HepG2 (cell line): ENCODE measurements around the gene SLBP. TPM values are rescaled to one million over a fixed set of nuclear protein-coding genes. Genes with fewer than 3 reads are reported as not detected.

Source experiments
- ATAC-seq: fragments of 200-7000 bp; cut with Tn5 transposase; 3 replicates; pipeline ENCODE4 v1.9.1; 2020; ENCODE audit warnings: mild to moderate bottlenecking, moderate library complexity
- BruUV-seq: library from RNA; stranded (reverse); fragments of 400-500 nt; replicated peaks from 2 replicates; lab custom pipeline; 2021; lab: Mats Ljungman, UMichigan
- CTCF ChIA-PET: fragments of 300-600 bp; formaldehyde crosslinking; extraction: SDS; loops from one replicate; lab custom pipeline; 2021; ENCODE audit warnings: low total read pairs, inconsistent platforms, low intra/inter-chr PET ratio; lab: Yijun Ruan, JAX
- POLR2A ChIA-PET: fragments of 350-600 bp; sonication (Branson Sonifier 250); formaldehyde crosslinking; loops from one replicate; lab custom pipeline; 2020; ENCODE audit warnings: antibody characterized with exemption, inconsistent platforms; lab: Yijun Ruan, JAX
- DNase-seq: peaks from one replicate; pipeline ENCODE4 v3.0.0-alpha.2; 2015; ENCODE audit warnings: low spot score
- FAIRE-seq: peaks from 3 replicates; lab custom pipeline; 2011; peaks lifted over from hg19 to GRCh38; lab: Jason Lieb, UNC
- H2AFZ ChIP-seq: one replicate; pipeline ENCODE4 v1.6.1; 2011; ENCODE audit warnings: low read length, inconsistent platforms
- H3K27ac ChIP-seq: fragments of 300-600 bp; 3 replicates; pipeline ENCODE4 v1.8.0; 2011; ENCODE audit warnings: mixed run types, mild to moderate bottlenecking, mixed read lengths, low read length, inconsistent platforms; ENCODE audit not compliant: insufficient read depth; ENCODE audit errors: extremely low read length
- H3K27me3 ChIP-seq, 2 experiments: fragments of 200-600 bp in 1 of 2; 2 replicates in 1 of 2; 3 replicates in 1 of 2; pipeline versions ENCODE4 v1.6.0 to v1.8.0; 2011; ENCODE audit warnings: low read length in 2 of 2, mild to moderate bottlenecking in 2 of 2, moderate library complexity in 2 of 2, inconsistent platforms in 1 of 2; ENCODE audit not compliant: insufficient read depth in 2 of 2, control insufficient read depth in 1 of 2
- H3K36me3 ChIP-seq, 2 experiments: fragments of 200-600 bp in 1 of 2; replicated peaks in 1 of 2; 2 replicates in 1 of 2; 3 replicates in 1 of 2; pipeline versions ENCODE4 v1.5.1 to v1.8.0; 2011; ENCODE audit warnings: low read length in 2 of 2, inconsistent platforms in 1 of 2; ENCODE audit not compliant: insufficient read depth in 2 of 2, control insufficient read depth in 1 of 2
- H3K4me1 ChIP-seq: 2 replicates; pipeline ENCODE4 v1.5.1; 2012; ENCODE audit warnings: low read length, inconsistent platforms; ENCODE audit not compliant: insufficient read depth
- H3K4me2 ChIP-seq: 2 replicates; pipeline ENCODE4 v1.6.0; 2011; ENCODE audit warnings: low read depth, low read length, inconsistent platforms
- H3K4me3 ChIP-seq, 3 experiments: fragments of 200-600 bp in 1 of 3; sonication (generic), shearing (Covaris generic) in 1 of 3; replicated peaks in 1 of 3; 2 replicates each; pipeline ENCODE4 v1.5.1; 2011 to 2016; ENCODE audit warnings: low read length in 3 of 3, inconsistent platforms in 2 of 3, low read depth in 2 of 3, mild to moderate bottlenecking in 2 of 3, control low read depth in 1 of 3, mixed read lengths in 1 of 3; ENCODE audit not compliant: insufficient read depth in 1 of 3
- H3K79me2 ChIP-seq: one replicate; pipeline ENCODE4 v1.6.1; 2011; ENCODE audit warnings: low read length, inconsistent platforms; ENCODE audit not compliant: insufficient read depth
- H3K9ac ChIP-seq: 2 replicates; pipeline ENCODE4 v1.6.0; 2011; ENCODE audit warnings: mild to moderate bottlenecking, low read depth, low read length, inconsistent platforms; ENCODE audit not compliant: insufficient read depth
- H3K9me3 ChIP-seq: 2 replicates; pipeline ENCODE4 v1.5.1; 2012; ENCODE audit warnings: mild to moderate bottlenecking, low read length
- H4K20me1 ChIP-seq: 2 replicates; pipeline ENCODE4 v1.6.0; 2011; ENCODE audit warnings: inconsistent platforms, mild to moderate bottlenecking, low read length, moderate library complexity; ENCODE audit not compliant: insufficient read depth
- HNRNPL ChIP-seq: fragments of 200-400 bp; formaldehyde crosslinking; IDR thresholded peaks from 2 replicates; pipeline ENCODE4 v1.6.1; 2017; ENCODE audit warnings: mild to moderate bottlenecking, low read depth, low read length
- KLF11 ChIP-seq: IDR thresholded peaks from 2 replicates; pipeline ENCODE4 v1.6.1; 2016; ENCODE audit warnings: missing compliant biosample characterization
- RXRA ChIP-seq: sonication (generic); formaldehyde crosslinking; IDR thresholded peaks from 2 replicates; pipeline ENCODE4 v1.5.1; 2020; ENCODE audit warnings: missing genetic modification reagents
- SALL1 ChIP-seq: sonication (generic); formaldehyde crosslinking; IDR thresholded peaks from 2 replicates; pipeline ENCODE4 v1.8.0; 2022; ENCODE audit warnings: mild to moderate bottlenecking, missing genetic modification reagents
- SOX13 ChIP-seq, 3 experiments: fragments of 450-650 bp in 1 of 3; sonication (generic) in 1 of 3; formaldehyde crosslinking in 1 of 3; IDR thresholded peaks in 2 of 3; conservative IDR thresholded peaks in 1 of 3; 2 replicates each; pipeline versions ENCODE4 v1.5.0 to v1.6.1; 2016 to 2020; ENCODE audit warnings: antibody characterized with exemption in 1 of 3, mild to moderate bottlenecking in 1 of 3, missing compliant biosample characterization in 1 of 3, missing genetic modification reagents in 1 of 3, moderate library complexity in 1 of 3
- SOX5 ChIP-seq: IDR thresholded peaks from 2 replicates; pipeline ENCODE4 v1.6.1; 2016; ENCODE audit warnings: borderline replicate concordance
- SOX6 ChIP-seq, 2 experiments: fragments of 450-650 bp in 1 of 2; sonication (generic) in 1 of 2; formaldehyde crosslinking in 1 of 2; IDR thresholded peaks; 2 replicates each; pipeline versions ENCODE4 v1.4.0 to v1.6.1; 2017 to 2020; ENCODE audit warnings: antibody characterized with exemption in 1 of 2, mild to moderate bottlenecking in 1 of 2, missing genetic modification reagents in 1 of 2
- SSRP1 ChIP-seq: IDR thresholded peaks from 2 replicates; pipeline ENCODE4 v1.6.1; 2016; ENCODE audit warnings: control low read depth
- ZFP36 ChIP-seq: fragments of 150-350 bp; IDR thresholded peaks from 2 replicates; pipeline ENCODE4 v1.6.1; 2018; ENCODE audit warnings: borderline replicate concordance, low read length, low read depth; ENCODE audit not compliant: partially characterized antibody
- ZNF121 ChIP-seq: sonication (generic); formaldehyde crosslinking; IDR thresholded peaks from 2 replicates; pipeline ENCODE4 v1.5.0; 2020; ENCODE audit warnings: mild to moderate bottlenecking, missing genetic modification reagents
- ZNF263 ChIP-seq: sonication (generic); formaldehyde crosslinking; IDR thresholded peaks from 2 replicates; pipeline ENCODE4 v1.4.0; 2020; ENCODE audit warnings: missing genetic modification reagents
- ZNF484 ChIP-seq: sonication (generic); formaldehyde crosslinking; IDR thresholded peaks from 2 replicates; pipeline ENCODE4 v1.5.1; 2020; ENCODE audit warnings: mild to moderate bottlenecking, low read depth, missing genetic modification reagents, borderline replicate concordance
- WGBS: methylation state at CpG from one replicate; pipeline ENCODE4 v1.1.6; 2017; ENCODE audit warnings: low lambda C conversion rate; 5-methylcytosine and 5-hydroxymethylcytosine counted together
- in situ Hi-C: cut with HindIII; loops from 2 replicates; pipeline ENCODE4 v1.10.0; 2017; ENCODE audit warnings: low pct_unique_long_range_greater_than_20kb; ENCODE audit not compliant: extremely low pct_ligation_motif_present
- intact Hi-C: fragments of 100-400 bp; cut with micrococcal nuclease; formaldehyde crosslinking; loops from one replicate; pipeline ENCODE4 v1.10.0; 2022; ENCODE audit not compliant: unreplicated experiment
- polyA plus RNA-seq, 8 experiments: library from polyadenylated mRNA; depleted of rRNA in 3 of 8; stranded (reverse) in 7 of 8; unstranded in 1 of 8; fragments of >200 nt; fragmentation: Illumina TruSeq in 4 of 8; extraction: Trizol in 4 of 8; gene quantifications; 2 replicates each; pipeline versions ENCODE4 v1.2.1 to v1.2.3, GENCODE V29; 2011 to 2016; ENCODE audit warnings: low read depth in 4 of 8, missing spikeins in 1 of 8, mixed read lengths in 1 of 8; ENCODE audit not compliant: insufficient read depth in 1 of 8
- total RNA-seq, 5 experiments: library from RNA; depleted of rRNA; stranded (reverse); fragments of >200 nt; fragmentation: Illumina TruSeq; extraction: Trizol; gene quantifications; 2 replicates each; pipeline ENCODE4 v1.2.3, GENCODE V29; 2016; ENCODE audit warnings: low read depth in 1 of 5

Gene SLBP
- total and polyA plus RNA-seq, 2 of the 13 experiments (the other 11 are each of a cell fraction or from before 2014, with no cell fraction given), result 43.9 to 104 TPM

- peak; percentile 35 for DNase-seq
- Histone ChIP-seq H2AFZ (no peak overlapping the region), H3K9ac (no peak overlapping the region), H3K4me1 (peaks cover 38% of the 10 kb centered on the region)
- no peak for FAIRE-seq
- in situ Hi-C loops, result no loop called here
- peak; percentile 41 for TF ChIP-seq ZNF121 (CRISPR knock-in tag)
- no peak for TF ChIP-seq HNRNPL
- peak; percentile 79 for TF ChIP-seq ZNF263 (CRISPR knock-in tag)
- TF ChIP-seq SALL1 (CRISPR knock-in tag), result no peak
- TF ChIP-seq SOX5 (CRISPR knock-in tag), result 0 out of 2 replicates have a peak, but pooled peaks have one; percentile 11
- TF ChIP-seq SOX13 (IDR thresholded peaks at IDR 0.05), result no peak
- peak in 1 of 2 experiments; percentile 24; a peak in 1 of 4 replicates for TF ChIP-seq SOX13 (CRISPR knock-in tag; conservative IDR thresholded peaks at IDR 0.05 in 1 of 2, IDR thresholded peaks at IDR 0.05 in 1 of 2)
- TF ChIP-seq ZFP36, result no peak
- no peak for TF ChIP-seq ZNF484
- TF ChIP-seq KLF11, result no peak
- no peak for TF ChIP-seq SSRP1 (CRISPR knock-in tag)
- no peak for TF ChIP-seq SOX6 (IDR thresholded peaks at IDR 0.05)
- peak; percentile 45; the same call in 1 of the 2 replicates for TF ChIP-seq SOX6 (CRISPR knock-in tag; IDR thresholded peaks at IDR 0.05)
- TF ChIP-seq RXRA (CRISPR knock-in tag), result peak; percentile 51; the same call in 1 of the 2 replicates
- TF ChIP-seq, all 625 proteins: peak for 6
- no peak overlapping the region for H3K4me2 ChIP-seq
- BruUV-seq, result no TSS peak
- no peaks in the 10 kb centered on the region for H3K79me2 ChIP-seq
- no peaks in the 10 kb centered on the region for H3K36me3 ChIP-seq
- H3K27me3 ChIP-seq, result peaks cover 0 to 17% of the 10 kb centered on the region in 2 experiments; a peak in 2 of 5 replicates
- CTCF ChIA-PET, result no interaction called here
- H3K27ac ChIP-seq, result no peak overlapping the region
- 5% methylated on average over 5 of the region's 5 CpGs for WGBS
- peak; percentile 19; the same call in 1 of the 3 replicates for ATAC-seq
- intact Hi-C loops, result no loop called here
- H3K4me3 ChIP-seq, result no peak overlapping the region
- H4K20me1 ChIP-seq, result no peaks in the 10 kb centered on the region
- H3K9me3 ChIP-seq, result no peaks in the 10 kb centered on the region
- POLR2A ChIA-PET, result no interaction called here
These were observed 33.9 kb downstream of the SLBP start for GRCh38 chr4:1678244-1678643.
